IPS-NIHi7 (cell line): ENCODE data around the gene HOXC12.

Experiments
- DNase-seq: peaks from one replicate; pipeline ENCODE4 v3.0.0; 2012; ENCODE audit warnings: mixed read lengths; ENCODE audit errors: extremely low spot score

The HOXC12 gene

GRCh38 chr12:53940443-53941014, 14.2 kb upstream of the HOXC12 start:
- no peak for DNase-seq

DNA sequence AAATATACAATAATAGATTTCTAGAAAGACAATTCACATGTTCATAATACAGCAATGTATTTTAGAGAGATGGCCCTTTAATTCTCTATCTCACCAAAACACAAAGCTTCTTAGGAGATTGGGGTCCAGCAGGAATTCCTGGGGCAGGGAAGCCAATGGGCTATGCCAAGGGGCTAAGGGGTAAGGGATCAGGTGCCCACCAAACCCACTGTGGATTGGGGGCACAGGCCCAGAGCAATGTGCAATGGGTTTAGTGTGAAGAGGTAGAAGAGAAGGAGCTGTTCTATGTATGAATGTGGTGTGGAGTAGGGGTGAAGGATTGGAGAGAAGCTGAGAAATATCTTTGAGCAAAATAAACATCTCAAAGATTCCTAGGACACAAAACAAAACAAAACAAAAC, 13.5 kb upstream of the HOXC12 start:
- no peak for DNase-seq

DNA sequence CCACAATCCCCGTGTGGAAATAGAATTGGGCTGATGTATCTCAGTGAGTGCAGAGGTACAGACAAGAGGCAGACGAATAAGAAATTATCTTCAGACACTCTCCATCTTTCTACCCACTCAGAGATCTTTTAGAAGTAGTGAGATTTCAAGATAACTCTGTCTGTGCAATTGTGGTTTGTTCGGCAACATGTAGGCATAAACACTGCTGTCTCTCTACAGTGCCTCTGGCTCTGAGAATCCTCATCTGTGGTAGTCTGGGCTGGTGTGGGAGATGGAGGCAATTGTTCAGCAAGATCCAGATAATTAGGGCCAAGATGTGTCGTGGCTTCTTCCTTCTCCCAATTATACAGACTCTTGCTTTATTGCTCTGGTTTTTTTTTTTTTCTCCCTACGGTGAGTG, 13.0 kb upstream of the HOXC12 start:
- no peak for DNase-seq

DNA sequence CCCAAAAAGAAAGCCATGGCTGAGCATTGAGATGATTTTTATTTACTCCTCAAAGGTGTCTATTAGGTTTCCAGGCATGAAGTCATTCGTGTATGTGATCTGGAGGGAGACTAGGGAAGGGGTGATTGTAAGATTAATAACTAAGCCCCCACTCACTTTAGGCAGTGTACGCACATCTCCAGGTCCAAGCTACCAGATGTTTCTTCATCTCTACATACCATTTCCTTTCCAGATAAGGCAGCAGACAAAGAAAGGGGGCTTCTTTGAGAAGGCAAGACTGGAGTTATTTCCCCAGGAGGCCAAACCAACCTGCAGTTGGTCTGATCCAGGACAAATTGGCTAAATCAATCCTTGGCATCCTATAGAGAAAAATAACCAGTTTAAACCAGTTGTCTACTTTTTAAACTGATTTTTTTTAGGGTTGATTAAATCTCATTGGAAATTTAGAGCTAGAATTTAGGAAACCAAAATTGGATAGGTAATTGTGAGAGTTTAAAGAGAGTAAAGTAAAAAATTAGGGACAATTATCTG, 12.2 kb upstream of the HOXC12 start:
- no peak for DNase-seq

DNA sequence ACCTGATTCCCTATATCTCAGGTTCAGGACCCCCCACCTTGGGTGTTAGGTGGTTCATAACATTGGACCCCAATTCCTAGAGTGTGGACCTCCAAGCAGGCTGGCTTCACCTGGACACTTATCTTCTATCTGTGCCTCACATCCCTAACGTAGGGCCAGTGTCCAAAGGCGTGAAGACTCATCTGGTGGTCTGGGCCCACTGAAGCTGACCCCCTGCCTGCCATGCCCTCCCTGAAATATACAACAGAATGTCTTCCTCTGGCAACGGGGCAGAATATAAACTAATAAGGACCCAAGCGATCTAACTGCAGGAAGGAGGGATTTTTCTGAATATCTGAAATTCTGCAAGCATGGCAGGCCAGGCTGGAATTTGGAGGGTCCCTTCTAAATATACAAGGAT, 10.5 kb upstream of the HOXC12 start:
- DNase-seq: no peak

DNA sequence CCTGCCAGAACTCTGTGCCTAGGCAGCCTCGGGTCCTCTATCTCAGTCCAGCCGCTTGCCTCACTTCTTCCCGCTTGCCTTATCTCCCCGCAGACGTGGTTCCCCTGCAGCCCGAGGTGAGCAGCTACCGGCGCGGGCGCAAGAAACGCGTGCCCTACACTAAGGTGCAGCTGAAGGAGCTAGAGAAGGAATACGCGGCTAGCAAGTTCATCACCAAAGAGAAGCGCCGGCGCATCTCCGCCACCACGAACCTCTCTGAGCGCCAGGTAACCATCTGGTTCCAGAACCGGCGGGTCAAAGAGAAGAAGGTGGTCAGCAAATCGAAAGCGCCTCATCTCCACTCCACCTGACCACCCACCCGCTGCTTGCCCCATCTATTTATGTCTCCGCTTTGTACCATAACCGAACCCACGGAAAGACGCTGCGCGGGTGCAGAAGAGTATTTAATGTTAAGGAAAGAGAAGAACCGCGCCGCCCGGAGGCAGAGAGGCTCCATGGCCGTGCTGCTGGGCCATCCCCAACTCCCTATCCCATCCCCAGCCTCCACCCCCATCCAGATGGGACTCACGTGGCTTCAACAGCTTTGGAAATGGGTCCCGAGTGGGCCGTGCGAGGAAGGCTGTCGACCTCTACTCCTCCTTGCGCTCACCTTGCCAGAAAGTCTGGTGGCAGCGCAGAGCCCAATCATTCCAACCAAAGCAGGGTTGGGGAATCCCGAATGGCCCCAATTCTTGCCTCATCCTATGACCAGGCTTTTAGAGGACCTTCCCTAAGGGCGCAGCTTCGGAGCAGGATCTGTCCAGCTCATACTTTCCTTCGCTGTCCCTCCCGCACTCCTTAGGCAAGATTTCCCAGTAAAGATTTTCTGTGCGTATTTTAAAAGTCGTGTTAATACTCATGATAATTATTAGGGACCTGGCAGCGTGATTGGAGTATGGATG, 9.5 kb upstream of the HOXC12 start:
- DNase-seq: no peak

DNA sequence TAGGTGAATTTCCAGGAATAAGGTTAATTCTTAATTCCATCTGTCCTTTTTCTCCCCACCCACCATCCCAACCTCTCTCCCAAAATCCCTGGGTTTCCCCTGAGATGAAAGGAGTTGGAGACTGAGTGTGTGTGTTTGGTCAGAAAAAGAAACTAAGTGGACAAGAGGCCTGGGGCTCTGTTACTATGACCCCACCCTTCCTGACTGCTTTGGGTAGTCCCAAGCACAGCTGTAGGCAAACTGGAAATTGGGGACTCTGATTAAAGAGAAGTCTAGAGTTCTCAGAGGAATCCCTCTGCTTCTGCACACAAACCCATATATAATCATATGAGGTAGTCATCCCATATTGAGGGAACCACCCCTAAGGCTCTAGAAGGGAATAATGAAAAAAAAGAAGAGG, 7.0 kb upstream of the HOXC12 start:
- DNase-seq: no peak

DNA sequence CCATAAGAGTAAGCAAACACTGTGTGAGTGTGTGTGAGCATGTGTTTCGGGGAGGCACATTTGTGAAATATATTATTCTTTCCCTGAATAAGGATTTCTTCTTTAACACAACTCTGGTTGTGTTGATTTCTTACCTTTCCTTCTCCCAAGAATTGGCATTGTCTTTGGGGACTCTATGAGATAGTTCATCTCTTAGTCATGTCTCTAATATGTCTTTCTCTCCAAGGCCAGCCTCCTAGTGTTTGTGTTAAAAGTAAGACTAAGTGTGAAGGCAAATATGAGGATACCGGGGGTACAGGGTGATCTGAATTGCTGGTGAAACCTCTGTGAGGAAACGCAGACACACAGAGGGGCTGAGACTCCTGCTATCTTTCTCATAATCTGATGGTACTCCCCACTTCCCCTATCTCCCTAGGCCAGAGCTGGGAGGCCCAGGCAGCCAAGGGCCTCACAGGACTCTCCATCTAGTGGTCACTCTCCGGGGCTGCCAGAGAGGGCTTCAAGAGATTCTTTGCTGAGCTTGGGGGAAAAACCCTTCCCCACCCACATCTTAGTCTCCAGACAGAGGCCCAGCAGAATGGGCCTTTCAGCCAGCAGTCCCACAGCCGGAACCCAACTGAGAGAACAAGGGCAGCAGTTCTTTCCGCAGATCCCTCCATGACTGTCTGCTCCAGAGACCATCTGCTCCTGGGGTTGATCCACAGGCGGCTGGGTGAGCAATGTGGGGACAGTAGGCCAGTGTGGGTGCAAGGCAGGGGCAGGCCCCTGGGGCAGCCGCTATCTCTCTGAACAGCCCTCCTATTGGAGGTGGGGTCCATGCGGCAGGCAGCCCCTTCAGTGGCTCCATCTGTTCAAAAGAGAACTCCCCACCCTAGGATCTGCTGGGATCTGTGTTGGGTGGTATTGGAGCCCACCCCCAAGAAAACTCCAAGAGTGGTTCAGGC, 5.8 kb upstream of the HOXC12 start:
- DNase-seq: no peak

- DNase-seq: no peak
Observed at GRCh38 chr12:53949631-53950436, 4.9 kb upstream of the HOXC12 start.

DNA sequence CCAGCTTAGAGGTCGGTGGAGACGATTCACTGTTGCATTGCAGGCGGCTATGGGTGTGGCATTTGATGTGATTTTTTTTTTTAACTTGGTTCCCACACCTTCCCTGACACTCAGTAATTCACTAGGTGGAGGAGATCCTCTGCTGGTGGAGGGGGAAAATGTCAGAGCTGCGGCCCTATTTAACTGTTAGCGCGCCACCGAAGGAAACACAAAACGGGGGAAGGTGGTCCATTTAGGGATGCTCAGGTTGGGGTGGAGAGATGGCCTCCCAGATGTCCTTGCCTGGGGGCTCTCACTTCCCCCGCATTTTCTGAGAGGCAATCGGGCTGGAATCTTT, 4.3 kb upstream of the HOXC12 start:
- DNase-seq: no peak

DNA sequence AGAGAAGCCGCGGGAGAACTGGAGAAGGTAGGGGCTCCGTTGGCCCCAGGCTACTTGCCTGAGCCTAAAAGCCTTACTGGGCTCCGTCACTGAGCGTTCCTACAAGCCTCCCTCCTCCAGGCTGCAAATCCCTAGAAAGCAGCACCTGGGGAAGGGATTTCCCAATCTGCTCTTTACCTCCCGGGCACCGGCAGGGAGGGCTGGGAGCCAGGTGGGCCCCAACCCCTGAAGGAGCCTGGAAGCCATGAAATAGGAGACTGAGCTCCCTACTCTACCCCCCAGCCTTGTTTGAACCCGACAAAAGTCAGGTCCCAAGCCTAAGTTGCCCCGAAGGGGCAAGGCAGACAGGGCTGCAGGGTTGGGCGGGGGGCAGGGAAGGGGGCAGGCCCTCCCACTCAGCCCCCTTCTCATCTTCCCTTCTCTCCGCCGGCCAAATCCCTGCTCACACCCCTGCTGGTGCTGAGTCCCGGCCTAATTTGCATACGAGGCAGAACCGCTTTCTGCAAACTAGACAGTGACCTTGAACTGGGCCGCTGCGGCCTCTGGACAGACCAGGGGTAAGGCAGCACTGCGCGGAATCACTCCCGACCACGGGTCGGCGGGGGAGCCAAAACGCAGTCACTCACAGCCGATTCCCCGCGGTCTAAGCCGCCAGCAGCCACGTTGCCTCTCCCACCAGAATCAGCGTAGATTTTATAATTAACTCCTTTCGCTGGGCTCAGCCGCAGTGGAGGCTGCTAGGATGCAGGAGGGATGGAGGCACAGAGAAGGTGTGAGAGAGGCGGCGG, 3.7 kb upstream of the HOXC12 start:
- no peak for DNase-seq

- no peak for DNase-seq
Observed at GRCh38 chr12:53951577-53952334, 2.9 kb upstream of the HOXC12 start.

DNA sequence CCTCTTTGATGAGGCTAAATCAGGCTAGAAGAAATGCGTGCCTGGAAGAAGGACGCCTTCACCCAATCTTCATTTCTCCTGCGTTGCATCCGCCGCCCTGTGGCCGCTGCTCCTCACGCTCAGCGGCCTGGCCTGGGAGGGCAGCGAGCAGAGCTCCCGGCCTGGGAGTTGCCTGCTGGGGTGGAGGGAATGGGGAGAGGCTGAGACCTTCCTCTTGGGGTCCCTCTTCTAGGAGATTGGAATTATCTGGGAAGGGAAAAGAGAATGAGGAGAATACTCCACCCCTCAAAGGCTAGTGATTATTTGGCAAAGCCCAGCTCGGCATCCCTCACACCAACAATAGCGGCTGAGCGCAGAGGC, 2.4 kb upstream of the HOXC12 start:
- DNase-seq: no peak

DNA sequence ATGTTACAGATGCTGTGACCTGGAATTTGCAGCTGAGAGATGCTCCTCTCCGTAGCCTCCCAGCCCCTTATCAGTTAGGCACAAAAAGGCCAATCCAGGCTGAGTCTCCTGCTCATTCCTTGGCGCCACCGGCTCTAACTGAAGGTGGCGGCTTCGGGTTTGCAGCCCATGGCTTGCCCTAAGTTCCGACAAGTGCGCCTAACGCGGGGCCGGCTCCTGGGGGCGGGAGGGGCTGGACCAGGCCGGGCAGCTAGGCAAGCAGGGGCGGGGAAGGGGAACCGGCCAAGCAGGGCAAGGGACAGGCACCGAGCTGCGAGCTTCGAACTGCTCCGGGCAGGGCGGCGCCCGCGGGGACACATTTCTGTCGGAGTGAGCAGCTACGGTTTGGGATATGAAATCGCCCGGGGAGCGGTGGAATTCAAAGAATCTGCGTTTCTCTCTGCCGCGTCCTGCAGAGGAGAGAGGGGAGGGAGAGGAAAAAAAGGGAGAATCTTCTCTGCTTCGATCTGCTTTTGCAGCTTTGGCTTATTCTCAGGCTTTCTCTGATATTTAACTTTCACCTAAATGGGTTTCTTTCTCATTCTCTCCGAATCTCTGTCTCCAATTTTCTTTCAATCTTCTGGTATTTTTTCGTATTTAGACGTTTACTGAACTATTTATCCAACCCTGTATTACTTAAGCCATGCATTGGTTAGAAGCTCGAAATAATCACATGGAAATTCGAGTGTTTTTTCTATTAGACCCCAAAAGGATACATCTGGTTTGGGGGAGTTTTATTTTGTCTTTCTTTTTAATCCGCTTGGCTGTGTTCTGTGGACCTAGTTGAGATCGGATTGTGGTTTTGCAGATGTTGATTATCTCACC, 1.6 kb upstream of the HOXC12 start:
- peak; percentile 59 for DNase-seq

DNA sequence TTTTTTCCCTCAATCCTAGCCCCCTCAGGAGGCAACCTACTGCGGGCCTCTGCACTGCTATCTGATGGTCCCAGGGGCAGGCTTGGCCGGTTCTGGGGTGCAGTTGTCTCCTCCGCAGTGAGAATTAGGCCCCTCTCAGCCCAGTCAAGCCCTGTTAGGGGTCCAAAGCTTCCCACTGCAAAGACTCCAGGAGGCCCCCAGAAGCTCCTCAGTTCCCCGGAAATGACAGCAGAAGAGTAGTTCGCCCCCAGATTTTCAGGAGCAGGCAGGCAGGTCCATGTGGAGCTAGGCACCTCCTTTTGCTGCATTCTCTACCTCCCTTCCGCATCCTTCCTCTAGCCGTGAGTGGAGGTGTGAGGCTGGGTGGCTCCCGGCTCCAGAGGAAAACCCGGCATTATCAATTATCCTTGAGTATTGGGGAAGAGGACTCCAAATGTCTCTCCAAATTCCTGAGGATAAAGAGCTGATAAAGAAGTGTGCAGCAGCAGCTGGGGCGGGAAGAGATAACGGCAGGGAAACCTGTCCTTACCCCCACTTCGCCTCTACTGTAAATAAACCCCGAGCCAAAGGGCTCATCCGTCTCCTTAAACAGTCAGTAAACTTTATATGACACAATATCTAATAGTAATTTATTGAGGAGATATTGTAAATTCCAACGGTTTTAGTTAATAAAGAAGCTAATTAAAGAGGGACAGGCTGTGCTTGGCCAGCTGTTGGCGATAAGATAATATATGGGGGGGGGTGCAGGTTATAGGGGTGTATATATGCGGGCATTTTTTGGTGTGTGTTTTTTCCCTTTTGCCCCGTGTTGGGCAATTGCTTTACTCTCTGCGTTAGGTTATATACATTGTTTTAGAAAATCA, 641 bp upstream of the HOXC12 start:
- no peak for DNase-seq

DNA sequence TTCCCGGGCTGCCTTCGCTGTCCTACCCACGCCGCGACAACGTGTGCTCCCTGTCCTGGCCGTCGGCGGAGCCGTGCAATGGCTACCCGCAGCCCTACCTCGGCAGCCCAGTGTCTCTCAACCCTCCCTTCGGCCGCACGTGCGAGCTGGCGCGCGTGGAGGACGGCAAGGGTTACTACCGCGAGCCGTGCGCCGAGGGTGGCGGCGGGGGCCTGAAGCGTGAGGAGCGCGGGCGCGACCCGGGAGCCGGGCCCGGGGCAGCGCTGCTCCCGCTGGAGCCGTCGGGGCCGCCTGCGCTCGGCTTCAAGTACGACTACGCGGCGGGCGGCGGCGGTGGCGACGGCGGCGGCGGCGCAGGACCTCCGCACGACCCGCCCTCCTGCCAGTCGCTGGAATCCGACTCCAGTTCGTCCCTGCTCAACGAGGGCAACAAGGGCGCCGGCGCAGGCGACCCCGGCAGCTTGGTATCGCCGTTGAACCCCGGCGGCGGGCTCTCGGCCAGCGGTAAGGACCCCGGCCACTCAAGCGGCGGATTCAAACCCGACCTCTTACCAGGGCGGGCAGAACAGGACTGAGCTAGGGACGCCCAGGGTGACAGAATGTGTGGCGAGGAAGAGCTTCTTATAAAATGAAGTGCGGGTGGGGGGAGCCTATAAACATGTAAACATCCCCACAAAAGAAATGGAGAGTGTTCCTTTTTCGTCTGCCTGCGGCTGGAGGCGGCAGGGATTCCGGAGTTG, 503 bp downstream of the HOXC12 start:
- no peak for DNase-seq

DNA sequence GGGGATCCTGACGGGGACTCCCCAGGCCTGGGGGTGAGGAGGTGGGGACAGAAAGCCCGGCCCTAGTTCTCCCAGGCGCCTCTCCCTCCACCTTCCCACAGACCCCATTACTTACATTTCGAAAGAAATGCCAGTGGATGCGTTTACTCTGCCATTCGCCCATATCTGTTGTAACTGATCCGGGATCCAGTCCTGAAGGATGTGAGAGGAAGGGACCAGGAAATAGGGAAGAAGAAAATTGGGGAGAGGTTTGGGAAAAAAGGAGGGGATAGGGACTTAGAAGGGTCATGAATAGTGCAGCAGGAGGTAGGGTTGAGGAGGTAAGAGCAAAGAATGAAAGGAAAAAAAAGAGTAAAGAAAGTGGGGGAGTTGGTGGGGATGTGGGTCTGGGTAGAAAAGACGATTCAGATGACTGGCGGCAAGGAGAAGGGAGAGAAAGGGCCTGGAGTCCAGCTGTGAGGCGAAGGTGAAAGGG, 1.1 kb downstream of the HOXC12 start:
- no peak for DNase-seq
